Measurements from ENCODE around the gene HOOK2. TPM values are rescaled to one million over a fixed set of nuclear protein-coding genes. Genes with fewer than 3 reads are reported as not detected.

HOOK2 gene
- total and polyA plus RNA-seq, 9 of the 15 experiments (the other 6 are each of a cell fraction or from before 2014, with no cell fraction given), result 1.3 to 17.2 (median 9.9) TPM

DNA sequence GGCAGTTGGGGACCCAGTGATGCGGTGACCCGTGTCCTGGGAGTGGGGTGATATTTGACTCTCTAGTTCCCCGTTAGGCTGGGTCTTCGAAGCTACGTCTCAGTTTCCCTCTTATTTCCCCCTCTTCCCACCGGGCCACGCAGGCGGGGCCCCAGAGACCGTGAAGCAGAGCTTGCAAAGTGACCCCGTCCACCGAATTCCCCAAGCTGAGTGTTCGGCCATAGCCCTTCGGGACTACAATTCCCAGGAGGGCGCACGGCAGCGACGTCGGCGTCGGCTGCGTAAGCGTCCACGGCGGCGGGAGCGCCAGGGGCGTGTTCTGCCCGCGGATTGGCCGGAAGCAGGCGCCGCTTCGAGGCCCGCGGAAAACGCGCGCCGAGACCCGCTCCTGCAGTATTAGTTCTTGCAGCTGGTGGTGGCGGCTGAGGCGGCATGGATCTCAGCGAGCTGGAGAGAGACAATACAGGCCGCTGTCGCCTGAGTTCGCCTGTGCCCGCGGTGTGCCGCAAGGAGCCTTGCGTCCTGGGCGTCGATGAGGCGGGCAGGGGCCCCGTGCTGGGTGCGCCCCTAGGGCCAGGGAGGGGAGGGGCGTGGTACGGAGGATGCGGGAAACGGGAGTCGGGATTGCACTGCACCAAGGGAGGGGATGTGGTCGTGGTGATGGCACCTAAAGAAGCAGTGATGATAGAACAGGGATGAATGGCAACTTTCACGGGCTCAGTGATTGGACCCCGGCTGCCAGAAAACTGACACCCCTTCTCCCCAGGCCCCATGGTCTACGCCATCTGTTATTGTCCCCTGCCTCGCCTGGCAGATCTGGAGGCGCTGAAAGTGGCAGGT, 31.1 kb upstream of the HOOK2 start, which contains the start of gene RNASEH2A (continued):
- TF ChIP-seq, protein P1, sequence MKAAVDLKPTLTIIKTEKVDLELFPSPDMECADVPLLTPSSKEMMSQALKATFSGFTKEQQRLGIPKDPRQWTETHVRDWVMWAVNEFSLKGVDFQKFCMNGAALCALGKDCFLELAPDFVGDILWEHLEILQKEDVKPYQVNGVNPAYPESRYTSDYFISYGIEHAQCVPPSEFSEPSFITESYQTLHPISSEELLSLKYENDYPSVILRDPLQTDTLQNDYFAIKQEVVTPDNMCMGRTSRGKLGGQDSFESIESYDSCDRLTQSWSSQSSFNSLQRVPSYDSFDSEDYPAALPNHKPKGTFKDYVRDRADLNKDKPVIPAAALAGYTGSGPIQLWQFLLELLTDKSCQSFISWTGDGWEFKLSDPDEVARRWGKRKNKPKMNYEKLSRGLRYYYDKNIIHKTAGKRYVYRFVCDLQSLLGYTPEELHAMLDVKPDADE (conservative IDR thresholded peaks at IDR 0.05; ENCODE audit: control insufficient read depth, low read depth, low read length), result peak; percentile 87
- TF ChIP-seq ARHGAP35 (IDR thresholded peaks at IDR 0.05; ENCODE audit: partially characterized antibody), result peak; percentile 22
- TF ChIP-seq, protein P2, sequence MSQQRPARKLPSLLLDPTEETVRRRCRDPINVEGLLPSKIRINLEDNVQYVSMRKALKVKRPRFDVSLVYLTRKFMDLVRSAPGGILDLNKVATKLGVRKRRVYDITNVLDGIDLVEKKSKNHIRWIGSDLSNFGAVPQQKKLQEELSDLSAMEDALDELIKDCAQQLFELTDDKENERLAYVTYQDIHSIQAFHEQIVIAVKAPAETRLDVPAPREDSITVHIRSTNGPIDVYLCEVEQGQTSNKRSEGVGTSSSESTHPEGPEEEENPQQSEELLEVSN (IDR thresholded peaks at IDR 0.05; ENCODE audit: borderline replicate concordance in 1 of 2, extremely low read depth in 1 of 2, insufficient read depth in 1 of 2, insufficient read length in 1 of 2, low read depth in 1 of 2, low read length in 1 of 2, poor library complexity in 1 of 2, severe bottlenecking in 1 of 2), result peak; percentile 95 to 98
- TF ChIP-seq RB1 (IDR thresholded peaks at IDR 0.05; ENCODE audit: low read depth), result peak; percentile 90
- no peak for TF ChIP-seq KLF16 (IDR thresholded peaks at IDR 0.05)
- TF ChIP-seq, protein P3, sequence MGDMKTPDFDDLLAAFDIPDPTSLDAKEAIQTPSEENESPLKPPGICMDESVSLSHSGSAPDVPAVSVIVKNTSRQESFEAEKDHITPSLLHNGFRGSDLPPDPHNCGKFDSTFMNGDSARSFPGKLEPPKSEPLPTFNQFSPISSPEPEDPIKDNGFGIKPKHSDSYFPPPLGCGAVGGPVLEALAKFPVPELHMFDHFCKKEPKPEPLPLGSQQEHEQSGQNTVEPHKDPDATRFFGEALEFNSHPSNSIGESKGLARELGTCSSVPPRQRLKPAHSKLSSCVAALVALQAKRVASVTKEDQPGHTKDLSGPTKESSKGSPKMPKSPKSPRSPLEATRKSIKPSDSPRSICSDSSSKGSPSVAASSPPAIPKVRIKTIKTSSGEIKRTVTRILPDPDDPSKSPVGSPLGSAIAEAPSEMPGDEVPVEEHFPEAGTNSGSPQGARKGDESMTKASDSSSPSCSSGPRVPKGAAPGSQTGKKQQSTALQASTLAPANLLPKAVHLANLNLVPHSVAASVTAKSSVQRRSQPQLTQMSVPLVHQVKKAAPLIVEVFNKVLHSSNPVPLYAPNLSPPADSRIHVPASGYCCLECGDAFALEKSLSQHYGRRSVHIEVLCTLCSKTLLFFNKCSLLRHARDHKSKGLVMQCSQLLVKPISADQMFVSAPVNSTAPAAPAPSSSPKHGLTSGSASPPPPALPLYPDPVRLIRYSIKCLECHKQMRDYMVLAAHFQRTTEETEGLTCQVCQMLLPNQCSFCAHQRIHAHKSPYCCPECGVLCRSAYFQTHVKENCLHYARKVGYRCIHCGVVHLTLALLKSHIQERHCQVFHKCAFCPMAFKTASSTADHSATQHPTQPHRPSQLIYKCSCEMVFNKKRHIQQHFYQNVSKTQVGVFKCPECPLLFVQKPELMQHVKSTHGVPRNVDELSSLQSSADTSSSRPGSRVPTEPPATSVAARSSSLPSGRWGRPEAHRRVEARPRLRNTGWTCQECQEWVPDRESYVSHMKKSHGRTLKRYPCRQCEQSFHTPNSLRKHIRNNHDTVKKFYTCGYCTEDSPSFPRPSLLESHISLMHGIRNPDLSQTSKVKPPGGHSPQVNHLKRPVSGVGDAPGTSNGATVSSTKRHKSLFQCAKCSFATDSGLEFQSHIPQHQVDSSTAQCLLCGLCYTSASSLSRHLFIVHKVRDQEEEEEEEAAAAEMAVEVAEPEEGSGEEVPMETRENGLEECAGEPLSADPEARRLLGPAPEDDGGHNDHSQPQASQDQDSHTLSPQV (IDR thresholded peaks at IDR 0.05), result peak; percentile 61
- peak; percentile 72; the same call in 1 of the 2 replicates for TF ChIP-seq POLR2AphosphoS5 (IDR thresholded peaks at IDR 0.05; ENCODE audit: control insufficient read depth, insufficient read depth, low read depth, low read length)
- TF ChIP-seq, protein P4, sequence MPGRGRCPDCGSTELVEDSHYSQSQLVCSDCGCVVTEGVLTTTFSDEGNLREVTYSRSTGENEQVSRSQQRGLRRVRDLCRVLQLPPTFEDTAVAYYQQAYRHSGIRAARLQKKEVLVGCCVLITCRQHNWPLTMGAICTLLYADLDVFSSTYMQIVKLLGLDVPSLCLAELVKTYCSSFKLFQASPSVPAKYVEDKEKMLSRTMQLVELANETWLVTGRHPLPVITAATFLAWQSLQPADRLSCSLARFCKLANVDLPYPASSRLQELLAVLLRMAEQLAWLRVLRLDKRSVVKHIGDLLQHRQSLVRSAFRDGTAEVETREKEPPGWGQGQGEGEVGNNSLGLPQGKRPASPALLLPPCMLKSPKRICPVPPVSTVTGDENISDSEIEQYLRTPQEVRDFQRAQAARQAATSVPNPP (IDR thresholded peaks at IDR 0.05; ENCODE audit: borderline replicate concordance, insufficient read depth, insufficient read length), result no peak
- TF ChIP-seq, protein P5, sequence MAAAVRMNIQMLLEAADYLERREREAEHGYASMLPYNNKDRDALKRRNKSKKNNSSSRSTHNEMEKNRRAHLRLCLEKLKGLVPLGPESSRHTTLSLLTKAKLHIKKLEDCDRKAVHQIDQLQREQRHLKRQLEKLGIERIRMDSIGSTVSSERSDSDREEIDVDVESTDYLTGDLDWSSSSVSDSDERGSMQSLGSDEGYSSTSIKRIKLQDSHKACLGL (CRISPR knock-in tag; IDR thresholded peaks at IDR 0.05; ENCODE audit: borderline replicate concordance, poor library complexity, severe bottlenecking), result peak; percentile 19
- peak in 1 of 2 experiments; percentile 77; a peak in 1 of 4 replicates for TF ChIP-seq KDM4B (IDR thresholded peaks at IDR 0.05; ENCODE audit: borderline replicate concordance in 2 of 2, low read depth in 1 of 2)
- no peak for TF ChIP-seq SMARCA5 (IDR thresholded peaks at IDR 0.05)
- TF ChIP-seq CCAR2 (IDR thresholded peaks at IDR 0.05; ENCODE audit: low read depth, low read length), result no peak
- no peak for TF ChIP-seq ZNF274 (IDR thresholded peaks at IDR 0.05; ENCODE audit: borderline replicate concordance, low read depth, low read length)
- TF ChIP-seq RBM15 (IDR thresholded peaks at IDR 0.05; ENCODE audit: insufficient read depth, low read length), result no peak
- TF ChIP-seq DACH1 (IDR thresholded peaks at IDR 0.05; ENCODE audit: partially characterized antibody), result no peak
- TF ChIP-seq DDX20 (tag; IDR thresholded peaks at IDR 0.05; ENCODE audit: low read depth), result no peak
